Adrenal gland (tissue), 12 donors: Measurements from ENCODE around the gene LY6G6D. TPM values are rescaled to one million over a fixed set of nuclear protein-coding genes. Genes with fewer than 3 reads are reported as not detected.
A peak's percentile ranks its signal among the peaks of the same experiment; 100 is the strongest.

ENCODE experiments used
- DNase-seq, 7 donors: peaks; one replicate each; pipeline ENCODE4 v3.0.0-alpha.2; 2019 to 2020
- H3K27ac ChIP-seq, 5 donors: fragments of 200-600 bp; sonication (generic) in 4 of 5; 1 replicate in 3 of 5; 2 replicates in 2 of 5; pipeline versions ENCODE4 v1.5.1 to v1.8.0; 2016 to 2020; ENCODE audit warnings: mild to moderate bottlenecking in 1 of 5
- H3K27me3 ChIP-seq: fragments of 200-600 bp; 2 replicates; pipeline ENCODE4 v1.8.0; 2021
- H3K36me3 ChIP-seq, 2 donors: fragments of 200-600 bp; replicated peaks in 1 of 2; 1 replicate in 1 of 2; 2 replicates in 1 of 2; pipeline versions ENCODE4 v1.5.1 to v1.8.0; 2018 to 2022
- H3K4me1 ChIP-seq, 2 donors: fragments of 200-600 bp; replicated peaks in 1 of 2; 1 replicate in 1 of 2; 2 replicates in 1 of 2; pipeline versions ENCODE4 v1.5.1 to v1.8.0; 2018 to 2021
- H3K4me3 ChIP-seq, 4 donors: fragments of 200-600 bp; sonication (generic) in 3 of 4; one replicate each; pipeline ENCODE4 v1.5.1; 2016 to 2018
- H3K9me3 ChIP-seq, 3 donors: fragments of 200-600 bp; sonication (generic) in 1 of 3; replicated peaks in 1 of 3; 1 replicate in 2 of 3; 2 replicates in 1 of 3; pipeline versions ENCODE4 v1.5.1 to v1.8.0; 2016 to 2021
- POLR2A ChIP-seq, 2 donors: fragments of 450-650 bp; IDR thresholded peaks; one replicate each; pipeline ENCODE4 v1.6.1; 2017; ENCODE audit warnings: antibody characterized with exemption in 2 of 2, mild to moderate bottlenecking in 2 of 2, moderate library complexity in 1 of 2
- WGBS, 4 donors: extraction: QIAGEN DNeasy Blood & Tissue Kit in 2 of 4; methylation state at CpG; one replicate each; pipeline versions ENCODE4 v1.1.5 to v1.1.7; 2013 to 2017; 5-methylcytosine and 5-hydroxymethylcytosine counted together
- intact Hi-C, 2 donors: fragments of 100-400 bp; cut with DNase I; formaldehyde crosslinking; loops; one replicate each; pipeline versions ENCODE4 v1.14.1 to v1.15.0; 2022 to 2023
- polyA plus RNA-seq, 3 donors: library from polyadenylated mRNA; stranded (reverse); fragments of 200-250 nt in 2 of 3; fragments of 350-450 nt in 1 of 3; fragmentation: Illumina TruSeq in 1 of 3; extraction: RNeasy Lipid Tissue Mini Kit (QIAGEN cat#74804) in 1 of 3; gene quantifications; one replicate each; pipeline ENCODE4 v1.2.3, GENCODE V29; 2013 to 2014
- total RNA-seq, 9 donors: library from RNA; depleted of rRNA in 4 of 9; stranded (reverse); fragments of >200 nt in 4 of 9; fragments of 120-200 nt in 1 of 9; fragmentation: NEBNext Ultra II Directional in 1 of 9; extraction: Animal tissue kit (Norgen Biotek cat#: 25700) in 1 of 9; gene quantifications; one replicate each; pipeline versions ENCODE4 v1.1.0 to v1.2.4, GENCODE V29; 2013 to 2023
- TF ChIP-seq, protein P1 (sequence below), 6 experiments: fragments of 450-650 bp in 4 of 6; fragments of 200-600 bp in 2 of 6; sonication (generic) in 1 of 6; IDR thresholded peaks; 1 replicate in 5 of 6; 2 replicates in 1 of 6; pipeline versions ENCODE4 v1.5.1 to v1.8.0; 2016 to 2021; ENCODE audit warnings: antibody characterized with exemption in 6 of 6, mild to moderate bottlenecking in 2 of 6, moderate library complexity in 1 of 6
- donor health status: healthy with polysubstance abuse.
- donor health status: Bipolar disorder and iron deficiency.
- donor health status: DM: yes; HTN: yes; CAD: no.
- donor health status: DM: no; HTN: no; CAD: no.
- donor health status: DM: no; HTN: no; CAD: no.
- donor health status: DM: yes; HTN: yes; CAD: no.

LY6G6D gene
- total and polyA plus RNA-seq, 12 donors = not detected

DNA sequence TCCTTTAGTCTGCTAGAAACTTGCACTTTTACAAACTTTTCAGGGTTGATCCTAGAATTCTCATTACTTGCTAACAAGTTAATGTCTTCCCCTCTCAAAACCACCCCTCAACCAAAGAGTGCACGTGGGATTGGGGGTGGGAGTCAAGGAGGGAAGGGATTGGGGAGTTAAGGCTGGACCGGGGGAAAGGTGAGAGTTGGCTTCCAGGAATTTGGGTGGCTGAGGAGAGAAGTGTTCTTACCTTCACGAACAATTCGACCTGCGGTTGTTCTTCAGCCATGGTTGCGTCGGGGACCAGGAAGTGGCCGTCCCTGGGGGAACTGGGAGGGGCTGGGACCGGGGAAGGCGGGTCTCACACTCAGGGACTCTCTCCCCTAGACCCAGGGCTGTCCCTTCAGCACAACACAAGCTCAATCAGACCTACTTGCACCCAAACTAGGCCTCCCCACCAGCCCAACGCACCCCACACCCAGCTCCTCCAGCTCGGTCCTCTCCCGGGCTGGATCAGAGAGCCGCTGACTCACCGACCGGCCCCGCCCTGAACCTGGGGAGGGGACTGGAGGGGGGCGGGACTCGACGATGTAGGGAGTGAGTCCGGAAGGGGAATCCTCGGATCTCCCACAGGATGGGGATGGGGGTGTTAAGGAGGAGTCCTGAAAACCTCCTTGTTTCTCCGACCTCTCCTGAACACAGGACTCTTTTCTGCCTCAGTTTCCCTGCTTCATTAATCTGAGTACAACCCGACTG lies 21.0 kb downstream of the LY6G6D start, which contains the start of gene CLIC1:
Gene CLIC1 (minus strand): TSS at position 510 of the 747 bp plus-strand sequence. CDS start 230 bp downstream, at position 280.
- Histone ChIP-seq H3K4me3 (peak within 1 kb of the TSS; percentile 38 to 92 (median 50)), H3K27me3 (no peaks in the 10 kb centered on the region), H3K27ac (peak within 1 kb of the TSS; percentile 70 to 98 (median 81)), H3K4me1 (peaks cover 18 to 73% of the 10 kb centered on the region in 2 donors), H3K9me3 (no peaks in the 10 kb centered on the region), H3K36me3 (peaks cover 0 to 28% of the 10 kb centered on the region in 2 donors)
- TF ChIP-seq, protein P1, sequence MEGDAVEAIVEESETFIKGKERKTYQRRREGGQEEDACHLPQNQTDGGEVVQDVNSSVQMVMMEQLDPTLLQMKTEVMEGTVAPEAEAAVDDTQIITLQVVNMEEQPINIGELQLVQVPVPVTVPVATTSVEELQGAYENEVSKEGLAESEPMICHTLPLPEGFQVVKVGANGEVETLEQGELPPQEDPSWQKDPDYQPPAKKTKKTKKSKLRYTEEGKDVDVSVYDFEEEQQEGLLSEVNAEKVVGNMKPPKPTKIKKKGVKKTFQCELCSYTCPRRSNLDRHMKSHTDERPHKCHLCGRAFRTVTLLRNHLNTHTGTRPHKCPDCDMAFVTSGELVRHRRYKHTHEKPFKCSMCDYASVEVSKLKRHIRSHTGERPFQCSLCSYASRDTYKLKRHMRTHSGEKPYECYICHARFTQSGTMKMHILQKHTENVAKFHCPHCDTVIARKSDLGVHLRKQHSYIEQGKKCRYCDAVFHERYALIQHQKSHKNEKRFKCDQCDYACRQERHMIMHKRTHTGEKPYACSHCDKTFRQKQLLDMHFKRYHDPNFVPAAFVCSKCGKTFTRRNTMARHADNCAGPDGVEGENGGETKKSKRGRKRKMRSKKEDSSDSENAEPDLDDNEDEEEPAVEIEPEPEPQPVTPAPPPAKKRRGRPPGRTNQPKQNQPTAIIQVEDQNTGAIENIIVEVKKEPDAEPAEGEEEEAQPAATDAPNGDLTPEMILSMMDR (IDR thresholded peaks at IDR 0.05) = no peak
- peak; percentile 76 to 82 for TF ChIP-seq POLR2A (IDR thresholded peaks at IDR 0.05)
- DNase-seq = peak; percentile 84 to 92 (median 85)
- intact Hi-C loops = loop anchor here in 1 of 2 donors (10.0 kb wide), 1 partner anchor 1679 kb away; the partner anchor contains the start of genes CUTA and PHF1
- 0 to 1% (median 1%) methylated on average over 16 to 24 of the region's 24 CpGs for WGBS, 4 donors

DNA sequence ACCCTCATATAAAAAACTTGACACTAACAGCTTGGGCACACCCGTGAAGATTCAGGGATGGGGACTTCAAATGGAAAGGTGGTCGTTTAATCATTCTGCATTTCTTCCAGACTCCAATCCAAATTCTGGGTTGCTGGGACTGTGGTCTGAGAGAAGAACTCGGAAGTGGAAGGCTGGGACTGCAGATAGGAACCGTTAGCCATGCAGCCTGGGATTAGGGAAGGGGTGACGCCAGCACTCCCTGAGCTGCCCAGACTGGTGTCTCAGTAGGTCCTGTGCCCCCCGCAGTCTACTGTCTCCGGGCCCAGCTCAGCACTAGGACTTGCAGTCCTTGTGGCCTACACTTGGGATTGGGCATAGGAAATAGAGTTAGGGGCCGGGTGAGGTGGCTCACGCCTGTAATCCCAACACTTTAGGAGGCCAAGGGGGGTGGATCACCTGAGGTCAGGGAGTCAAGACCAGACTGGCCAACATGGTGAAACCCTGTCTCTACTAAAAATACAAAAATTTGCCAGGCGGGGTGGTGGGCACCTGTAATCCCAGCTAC lies 21.7 kb downstream of the LY6G6D start:
- Histone ChIP-seq H3K4me1 (peaks cover 18 to 69% of the 10 kb centered on the region in 2 donors), H3K27me3 (no peaks in the 10 kb centered on the region), H3K9me3 (no peaks in the 10 kb centered on the region), H3K4me3 (peak overlapping the region in 1 of 4 donors; percentile 92), H3K27ac (peak overlapping the region in 4 of 5 donors; percentile 59 to 98 (median 84)), H3K36me3 (peaks cover 0 to 22% of the 10 kb centered on the region in 2 donors)
- no peak for TF ChIP-seq POLR2A (IDR thresholded peaks at IDR 0.05)
- TF ChIP-seq, protein P1 (IDR thresholded peaks at IDR 0.05) = no peak
- no peak for DNase-seq
- intact Hi-C loops = loop anchor here in 1 of 2 donors (10.0 kb wide), 1 partner anchor 1678 kb away; the partner anchor contains the start of genes CUTA and PHF1
- WGBS, 4 donors = 36 to 45% (median 42%) methylated on average over 9 to 10 of the region's 10 CpGs

DNA sequence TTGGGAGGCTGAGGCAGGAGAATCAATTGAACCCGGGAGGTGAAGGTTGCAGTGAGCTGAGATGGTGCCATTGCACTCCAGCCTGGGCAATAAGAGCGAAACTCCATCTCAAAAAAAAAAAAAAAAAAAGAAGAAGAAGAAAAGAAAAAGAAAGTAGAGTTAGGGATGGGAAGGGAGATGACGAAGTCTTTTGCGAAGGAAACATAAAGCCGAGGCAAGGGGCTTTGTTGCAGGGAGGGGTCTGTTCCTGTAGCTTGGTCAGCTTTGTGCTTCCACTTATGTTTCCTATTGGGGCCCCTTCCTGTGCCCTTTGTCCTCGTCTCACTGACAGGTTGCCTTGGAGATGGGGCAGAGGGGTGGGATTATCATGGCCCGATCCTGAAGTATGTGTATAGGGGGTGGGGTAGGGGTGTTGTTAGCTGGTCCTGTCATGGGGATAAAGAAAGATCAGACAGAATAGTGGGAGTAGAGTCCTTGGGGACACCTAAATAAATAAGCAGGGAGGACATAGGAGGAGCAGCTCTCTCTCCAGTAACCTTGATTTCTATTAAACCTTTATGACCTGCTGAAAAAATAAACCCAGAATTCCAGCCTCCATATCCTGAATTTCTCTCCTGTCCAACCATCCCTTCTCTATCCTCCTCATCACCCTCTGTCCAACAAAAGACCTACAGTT lies 22.3 kb downstream of the LY6G6D start:
- Histone ChIP-seq H3K9me3 (no peaks in the 10 kb centered on the region), H3K27me3 (no peaks in the 10 kb centered on the region), H3K36me3 (peaks cover 0 to 16% of the 10 kb centered on the region in 2 donors), H3K4me1 (peaks cover 18 to 63% of the 10 kb centered on the region in 2 donors), H3K4me3 (peak overlapping the region in 1 of 4 donors; percentile 92), H3K27ac (peak overlapping the region in 4 of 5 donors; percentile 22 to 98 (median 70))
- DNase-seq = no peak
- intact Hi-C loops = loop anchor here in 1 of 2 donors (10.0 kb wide), 1 partner anchor 1677 kb away; the partner anchor contains the start of genes CUTA and PHF1
- WGBS, 4 donors = 47 to 48% (median 47%) methylated on average over 7 of the region's 7 CpGs
- TF ChIP-seq POLR2A (IDR thresholded peaks at IDR 0.05) = no peak
- TF ChIP-seq, protein P1 (IDR thresholded peaks at IDR 0.05) = no peak
